ENCODE measurements around the gene RPH3AL. TPM values are rescaled to one million over a fixed set of nuclear protein-coding genes. Genes with fewer than 3 reads are reported as not detected.

Gene RPH3AL
- total and polyA plus RNA-seq, 10 of the 15 experiments (the other 5 are each of a cell fraction or from before 2014, with no cell fraction given) = 0.04 to 1.2 (median 0.47) TPM; not detected in 2

DNA sequence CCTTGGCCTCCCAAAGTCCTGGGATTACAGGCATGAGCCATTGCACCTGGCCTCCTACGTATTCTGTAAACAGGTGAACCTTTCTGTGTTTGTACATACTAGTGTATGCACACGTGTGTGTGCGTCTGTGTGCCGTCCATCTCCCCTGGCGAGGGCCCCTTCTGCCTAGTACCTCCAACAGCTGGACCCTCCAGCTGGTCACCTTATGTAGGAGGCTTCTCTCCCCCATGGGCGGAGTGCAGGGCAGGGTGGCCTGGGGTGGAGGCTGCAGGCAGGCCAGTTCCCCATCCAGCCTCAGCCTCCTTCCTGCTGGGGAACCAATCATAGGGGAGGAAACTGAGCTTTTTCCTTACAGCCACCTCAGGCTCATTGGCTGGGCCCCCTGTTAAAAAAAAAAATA is 146.8 kb downstream of the RPH3AL start (continued):
- no peak for TF ChIP-seq NFYA (IDR thresholded peaks at IDR 0.05; ENCODE audit: borderline replicate concordance, low read depth, low read length)

DNA sequence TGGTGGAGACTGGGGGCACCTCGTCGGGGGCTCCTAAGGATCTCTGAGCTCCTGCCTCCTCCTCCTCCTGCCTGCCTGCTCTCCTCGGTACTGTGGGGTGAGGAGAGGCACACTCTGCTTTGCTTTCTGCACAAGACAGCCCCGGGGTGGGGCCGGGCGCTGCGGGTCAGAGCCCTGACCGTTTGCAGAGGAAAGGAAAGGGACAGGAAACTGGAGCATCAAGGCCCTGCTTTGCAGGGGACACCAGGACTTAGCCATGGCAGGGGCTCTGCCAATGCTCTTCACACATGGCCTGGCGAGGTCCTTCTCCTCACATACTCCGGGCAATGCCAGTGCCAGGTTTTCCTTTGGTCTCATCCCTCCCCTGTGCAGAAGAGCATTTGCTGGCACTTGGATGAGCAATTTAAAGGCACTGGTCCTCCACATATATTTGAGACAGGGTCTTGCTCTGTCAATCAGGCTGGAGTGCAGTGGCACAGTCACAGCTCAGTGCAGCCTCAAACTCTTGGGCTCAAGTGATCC is 147.4 kb downstream of the RPH3AL start:
- SMC1A ChIA-PET (ENCODE audit: uncharacterized antibody, unreplicated experiment) = no interaction called here
- no peak for DNase-seq (ENCODE audit: low read depth, low spot score)
- Histone ChIP-seq H3K9ac (ENCODE audit: control insufficient read depth, insufficient read depth, low read length) (no peak overlapping the region), H3K79me2 (ENCODE audit: control insufficient read depth, insufficient read depth, low read length) (no peaks in the 10 kb centered on the region), H3K4me3 (no peak overlapping the region), H3K9me3 (replicated peaks; ENCODE audit: control insufficient read depth, insufficient read depth, low read length) (no peaks in the 10 kb centered on the region; the same call in 2 of the 3 replicates), H2AFZ (ENCODE audit: control insufficient read depth, low read depth, low read length) (no peak overlapping the region), H3K4me1 (ENCODE audit: control insufficient read depth, insufficient read depth, low read length) (no peaks in the 10 kb centered on the region), H4K20me1 (ENCODE audit: control insufficient read depth, insufficient read depth) (no peaks in the 10 kb centered on the region), H3K36me3 (ENCODE audit: control insufficient read depth in 2 of 2, insufficient read depth in 2 of 2, low read length in 1 of 2) (no peaks in the 10 kb centered on the region), H3K27ac (ENCODE audit: control insufficient read depth, insufficient read depth) (no peak overlapping the region), H3K27me3 (replicated peaks in 1 of 2; ENCODE audit: control insufficient read depth in 2 of 2, insufficient read depth in 2 of 2, low read length in 1 of 2) (no peaks in the 10 kb centered on the region; a peak in 1 of 4 replicates), H3K4me2 (ENCODE audit: control insufficient read depth, insufficient read depth) (no peak overlapping the region)
- in situ Hi-C loops (cut with MboI) (no loop called here), intact Hi-C loops (cut with micrococcal nuclease; ENCODE audit: unreplicated experiment) (no loop called here)
- TF ChIP-seq, protein P1, sequence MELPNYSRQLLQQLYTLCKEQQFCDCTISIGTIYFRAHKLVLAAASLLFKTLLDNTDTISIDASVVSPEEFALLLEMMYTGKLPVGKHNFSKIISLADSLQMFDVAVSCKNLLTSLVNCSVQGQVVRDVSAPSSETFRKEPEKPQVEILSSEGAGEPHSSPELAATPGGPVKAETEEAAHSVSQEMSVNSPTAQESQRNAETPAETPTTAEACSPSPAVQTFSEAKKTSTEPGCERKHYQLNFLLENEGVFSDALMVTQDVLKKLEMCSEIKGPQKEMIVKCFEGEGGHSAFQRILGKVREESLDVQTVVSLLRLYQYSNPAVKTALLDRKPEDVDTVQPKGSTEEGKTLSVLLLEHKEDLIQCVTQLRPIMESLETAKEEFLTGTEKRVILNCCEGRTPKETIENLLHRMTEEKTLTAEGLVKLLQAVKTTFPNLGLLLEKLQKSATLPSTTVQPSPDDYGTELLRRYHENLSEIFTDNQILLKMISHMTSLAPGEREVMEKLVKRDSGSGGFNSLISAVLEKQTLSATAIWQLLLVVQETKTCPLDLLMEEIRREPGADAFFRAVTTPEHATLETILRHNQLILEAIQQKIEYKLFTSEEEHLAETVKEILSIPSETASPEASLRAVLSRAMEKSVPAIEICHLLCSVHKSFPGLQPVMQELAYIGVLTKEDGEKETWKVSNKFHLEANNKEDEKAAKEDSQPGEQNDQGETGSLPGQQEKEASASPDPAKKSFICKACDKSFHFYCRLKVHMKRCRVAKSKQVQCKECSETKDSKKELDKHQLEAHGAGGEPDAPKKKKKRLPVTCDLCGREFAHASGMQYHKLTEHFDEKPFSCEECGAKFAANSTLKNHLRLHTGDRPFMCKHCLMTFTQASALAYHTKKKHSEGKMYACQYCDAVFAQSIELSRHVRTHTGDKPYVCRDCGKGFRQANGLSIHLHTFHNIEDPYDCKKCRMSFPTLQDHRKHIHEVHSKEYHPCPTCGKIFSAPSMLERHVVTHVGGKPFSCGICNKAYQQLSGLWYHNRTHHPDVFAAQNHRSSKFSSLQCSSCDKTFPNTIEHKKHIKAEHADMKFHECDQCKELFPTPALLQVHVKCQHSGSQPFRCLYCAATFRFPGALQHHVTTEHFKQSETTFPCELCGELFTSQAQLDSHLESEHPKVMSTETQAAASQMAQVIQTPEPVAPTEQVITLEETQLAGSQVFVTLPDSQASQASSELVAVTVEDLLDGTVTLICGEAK (IDR thresholded peaks at IDR 0.05; ENCODE audit: borderline replicate concordance) = no peak
- no TSS peak for BruUV-seq (replicated peaks)
- RAD21 ChIA-PET (ENCODE audit: unreplicated experiment) = no interaction called here
- no peak for ATAC-seq
- POLR2A ChIA-PET = no interaction called here
- CTCF ChIA-PET = interaction anchor here (0.6 to 0.7 kb wide), 2 partner anchors 32 to 370 kb away, joined by 3 read pairs; no protein-coding TSS in a partner anchor
- FAIRE-seq = no peak
- WGBS (ENCODE audit: insufficient coverage, insufficient replicate concordance, low lambda C conversion rate, missing lambda C conversion rate) = 25% methylated on average over 10 of the region's 10 CpGs
